NB4 (cell line): ENCODE data around the gene GDPD5.

Experiments used
- DNase-seq: peaks from one replicate; pipeline ENCODE4 v3.0.0; 2010; ENCODE audit warnings: low read depth
- H3K4me3 ChIP-seq: one replicate; pipeline ENCODE4 v1.5.1; 2011; ENCODE audit warnings: mild to moderate bottlenecking, low read depth, low read length, moderate library complexity
- CTCF ChIP-seq: IDR thresholded peaks from one replicate; pipeline ENCODE4 v1.5.1; 2012; ENCODE audit warnings: low read depth, low read length
- MYC ChIP-seq: IDR thresholded peaks from 2 replicates; pipeline ENCODE4 v1.6.1; 2011; ENCODE audit warnings: low read depth, low read length
- POLR2A ChIP-seq: IDR thresholded peaks from 2 replicates; pipeline ENCODE4 v1.6.1; 2011; ENCODE audit warnings: mild to moderate bottlenecking; ENCODE audit not compliant: insufficient read length; ENCODE audit errors: extremely low read depth
- TF ChIP-seq, protein P1 (sequence below): IDR thresholded peaks from 2 replicates; pipeline ENCODE4 v1.6.1; 2011; ENCODE audit warnings: low read depth, low read length

Gene GDPD5

DNA sequence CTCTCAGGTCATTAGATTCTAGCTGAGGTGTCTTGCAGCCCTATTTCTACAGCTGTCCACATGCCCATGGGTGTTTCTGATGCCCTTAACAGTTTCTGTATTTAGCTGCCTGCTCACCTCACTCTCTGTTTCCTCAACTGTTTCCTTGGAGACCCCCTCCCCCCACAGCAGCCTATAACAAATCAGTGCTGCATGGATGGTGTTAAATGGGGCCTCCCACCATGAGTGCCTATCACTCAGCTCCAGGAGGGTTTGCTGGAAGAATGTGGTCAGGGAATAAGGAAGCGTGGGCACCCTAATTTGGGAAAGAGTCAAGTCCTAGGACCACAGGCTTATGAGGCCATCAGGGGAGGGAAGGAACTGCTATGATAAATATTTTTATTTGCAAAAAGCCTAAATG is 101.3 kb downstream of the GDPD5 start:
- DNase-seq, result no peak
- H3K4me3 ChIP-seq, result no peak overlapping the region
- TF ChIP-seq MYC, result no peak
- TF ChIP-seq, protein P1, sequence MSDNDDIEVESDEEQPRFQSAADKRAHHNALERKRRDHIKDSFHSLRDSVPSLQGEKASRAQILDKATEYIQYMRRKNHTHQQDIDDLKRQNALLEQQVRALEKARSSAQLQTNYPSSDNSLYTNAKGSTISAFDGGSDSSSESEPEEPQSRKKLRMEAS, result no peak
- TF ChIP-seq POLR2A, result no peak
- TF ChIP-seq CTCF, result no peak

- no peak for DNase-seq
- H3K4me3 ChIP-seq, result no peak overlapping the region
- TF ChIP-seq CTCF (no peak), MYC (no peak), POLR2A (no peak)
- TF ChIP-seq, protein P1, result no peak
These were observed 102.0 kb downstream of the GDPD5 start for GRCh38 chr11:75423721-75424120.

- no peak for DNase-seq
- TF ChIP-seq POLR2A, result no peak
- no peak for TF ChIP-seq CTCF
- TF ChIP-seq MYC, result no peak
- TF ChIP-seq, protein P1, result no peak
- no peak overlapping the region for H3K4me3 ChIP-seq
These were observed 103.2 kb downstream of the GDPD5 start for GRCh38 chr11:75422248-75423231.

DNA sequence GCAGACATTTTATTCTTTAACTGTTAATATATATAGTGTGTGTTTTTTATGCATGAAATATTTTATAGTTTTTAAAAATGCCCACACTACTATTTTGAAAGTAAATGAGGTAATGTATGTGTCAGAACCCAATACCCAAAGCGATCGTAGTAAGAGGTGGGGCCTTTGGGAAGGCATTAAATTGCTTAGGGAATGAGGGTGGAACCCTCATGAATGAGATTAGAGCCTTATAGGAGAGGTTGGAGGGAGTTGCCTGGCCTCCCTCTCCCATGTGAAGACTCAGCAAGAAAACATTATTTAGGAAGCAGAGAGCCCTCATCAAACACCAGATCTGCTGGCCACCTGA is 103.9 kb downstream of the GDPD5 start:
- TF ChIP-seq, protein P1, result no peak
- TF ChIP-seq CTCF (no peak), MYC (no peak), POLR2A (no peak)
- no peak overlapping the region for H3K4me3 ChIP-seq
- DNase-seq, result no peak

- no peak overlapping the region for H3K4me3 ChIP-seq
- DNase-seq, result no peak
- no peak for TF ChIP-seq MYC
- TF ChIP-seq POLR2A, result no peak
- TF ChIP-seq, protein P1, result no peak
- no peak for TF ChIP-seq CTCF
These were observed 104.6 kb downstream of the GDPD5 start for GRCh38 chr11:75421035-75421602.
